ENCODE data around the gene GTPBP6.
"Not testable (repeated sequence)": the region's sequence is repeated elsewhere in the genome, so short reads cannot be mapped to it uniquely, and the experiment has no call there.

Gene GTPBP6

DNA sequence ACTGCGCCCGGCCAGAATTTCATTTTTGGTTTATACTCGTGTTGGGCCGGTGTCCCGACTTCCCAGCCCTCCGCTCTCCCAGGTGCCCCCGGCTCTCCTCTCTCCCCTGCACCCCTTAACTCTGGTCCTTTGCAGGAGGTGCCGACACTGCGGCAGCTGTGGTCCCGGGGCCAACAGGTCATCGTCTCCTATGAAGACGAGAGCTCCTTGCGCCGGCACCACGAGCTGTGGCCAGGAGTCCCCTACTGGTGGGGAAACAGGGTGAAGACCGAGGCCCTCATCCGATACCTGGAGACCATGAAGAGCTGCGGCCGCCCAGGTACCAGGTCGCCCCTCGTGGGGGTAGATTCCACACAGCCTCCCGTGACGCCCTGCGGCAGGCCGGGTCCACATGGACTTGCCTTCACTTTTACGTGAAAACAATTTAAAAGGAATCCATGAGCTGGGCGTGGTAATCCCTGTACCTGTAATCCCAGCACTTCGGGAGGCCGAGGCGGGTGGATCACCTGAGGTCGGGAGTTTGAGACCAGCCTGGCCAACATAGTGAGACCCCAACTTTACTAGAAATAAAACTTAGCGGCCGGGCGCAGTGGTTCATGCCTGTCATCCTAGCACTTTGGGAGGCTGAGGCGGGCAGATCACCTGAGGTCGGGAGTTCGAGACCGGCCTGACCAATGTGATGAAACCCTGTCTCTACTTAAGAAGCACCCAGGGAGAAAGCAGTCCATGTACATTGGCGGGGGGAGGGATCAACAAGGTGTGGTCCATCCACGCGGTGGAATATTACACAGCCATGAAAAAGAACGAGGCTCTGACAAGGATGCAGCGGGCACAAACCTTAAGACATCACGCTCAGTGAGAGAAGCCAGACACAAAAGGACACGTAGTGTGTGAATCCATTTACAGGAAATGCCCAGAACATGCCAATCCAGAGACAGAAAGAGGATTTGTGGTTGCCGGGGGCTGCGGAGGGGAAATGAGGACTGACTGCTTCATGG lies 25.4 kb downstream of the GTPBP6 start:
- DNase-seq: no peak

DNA sequence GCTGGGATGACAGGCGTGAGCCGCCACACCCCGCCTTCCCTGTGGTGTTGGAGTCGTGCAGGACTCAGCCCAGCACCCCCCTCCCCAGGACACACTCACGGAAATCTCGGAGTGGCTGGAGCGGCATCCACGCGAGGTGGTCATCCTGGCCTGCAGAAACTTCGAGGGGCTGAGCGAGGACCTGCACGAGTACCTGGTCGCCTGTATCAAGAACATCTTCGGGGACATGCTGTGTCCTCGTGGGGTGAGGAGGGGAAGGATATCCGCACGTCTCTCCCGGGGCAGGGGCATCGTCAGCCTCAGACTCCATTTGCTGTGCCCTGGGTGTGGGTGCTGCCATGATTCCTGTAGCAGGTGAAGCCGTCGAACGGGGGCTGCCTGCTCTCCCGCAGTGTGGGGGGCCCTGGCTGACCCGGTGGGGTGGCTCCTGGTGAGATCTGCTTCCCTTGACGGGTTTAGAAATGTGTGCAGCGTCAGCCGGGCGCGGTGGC lies 27.1 kb downstream of the GTPBP6 start:
- no peak for DNase-seq

DNA sequence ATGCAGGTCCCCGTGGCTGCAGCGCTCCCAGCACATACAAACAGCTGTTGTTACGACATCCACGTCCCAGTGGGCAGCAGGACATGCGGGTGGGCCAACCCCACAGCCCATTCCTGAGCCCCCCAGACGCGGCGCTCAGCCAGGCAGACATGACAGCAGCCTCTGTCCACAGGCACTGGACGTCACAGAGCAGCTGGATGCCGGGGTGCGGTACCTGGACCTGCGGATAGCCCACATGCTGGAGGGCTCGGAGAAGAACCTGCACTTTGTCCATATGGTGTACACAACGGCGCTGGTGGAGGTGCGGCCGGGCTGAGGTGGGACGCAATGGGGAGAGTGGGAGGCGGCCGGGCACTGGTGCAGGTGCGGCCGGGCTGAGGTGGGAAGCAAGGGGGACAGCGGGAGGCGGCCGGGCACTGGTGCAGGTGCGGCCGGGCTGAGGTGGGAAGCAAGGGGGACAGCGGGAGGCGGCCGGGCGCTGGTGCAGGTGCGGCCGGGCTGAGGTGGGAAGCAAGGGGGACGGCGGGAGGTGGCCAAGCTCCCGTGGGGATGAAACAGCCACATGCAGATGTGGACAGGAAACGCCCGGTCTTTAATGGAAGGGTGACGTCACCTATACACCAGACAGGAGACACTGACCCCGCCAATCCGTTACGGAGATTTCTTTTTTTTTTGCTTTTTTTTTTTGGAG lies 28.0 kb downstream of the GTPBP6 start:
- DNase-seq: no peak

- DNase-seq: no peak
Observed at GRCh38 chrX:288561-288991, 30.0 kb downstream of the GTPBP6 start.

GRCh38 chrX:287670-288069 lies 30.9 kb downstream of the GTPBP6 start:
- DNase-seq: no peak

- no peak for DNase-seq
Observed at GRCh38 chrX:285076-285677, 33.4 kb downstream of the GTPBP6 start.

GRCh38 chrX:283115-283845 lies 35.3 kb downstream of the GTPBP6 start:
- DNase-seq: no peak

GRCh38 chrX:282000-282681 lies 36.5 kb downstream of the GTPBP6 start:
- DNase-seq: not testable (repeated sequence)

GRCh38 chrX:281166-281999 lies 37.2 kb downstream of the GTPBP6 start, which contains the start of gene PLCXD1:
Gene PLCXD1 (plus strand): TSS chrX:281381. CDS start chrX:284188, 2,807 bp downstream.
- DNase-seq: no peak

- DNase-seq: not testable (repeated sequence)
Observed at GRCh38 chrX:280722-281121, 37.9 kb downstream of the GTPBP6 start.

DNA sequence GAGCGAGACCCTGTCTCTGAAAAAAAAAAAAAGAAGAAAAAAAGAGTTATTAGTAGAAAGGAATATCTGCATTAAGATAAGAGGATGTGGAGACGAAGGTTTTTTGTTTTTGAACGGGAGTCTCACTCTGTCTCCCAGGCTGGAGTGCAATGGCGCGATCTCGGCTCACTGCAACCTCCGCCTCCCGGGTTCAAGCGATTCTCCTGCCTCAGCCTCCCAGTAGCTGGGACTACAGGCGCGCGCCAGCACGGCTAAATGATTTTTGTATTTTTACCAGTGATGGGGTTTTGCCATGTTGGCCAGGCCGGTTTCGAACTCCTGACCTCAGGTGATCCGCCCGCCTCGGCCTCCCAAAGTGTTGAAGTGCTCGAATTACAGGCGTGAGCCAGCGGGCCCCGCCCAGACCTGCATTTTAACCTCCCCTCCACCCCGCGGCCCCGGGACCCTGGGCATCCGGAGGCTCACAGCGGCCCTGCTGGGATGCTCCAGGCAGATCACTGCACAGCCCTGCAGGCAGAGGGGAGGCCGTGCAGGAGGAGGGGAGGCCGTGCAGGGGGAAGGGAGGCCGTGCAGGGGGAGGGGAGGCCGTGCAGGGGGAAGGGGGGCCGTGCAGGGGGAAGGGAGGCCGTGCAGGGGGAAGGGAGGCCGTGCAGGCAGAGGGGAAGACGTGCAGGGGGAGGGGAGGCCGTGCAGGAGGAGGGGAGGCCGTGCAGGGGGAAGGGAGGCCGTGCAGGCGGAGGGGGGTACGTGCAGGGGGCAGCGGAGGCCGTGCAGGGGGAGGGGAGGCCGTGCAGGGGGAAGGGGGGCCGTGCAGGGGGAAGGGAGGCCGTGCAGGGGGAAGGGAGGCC lies 38.6 kb downstream of the GTPBP6 start:
- DNase-seq: not testable (repeated sequence)

DNA sequence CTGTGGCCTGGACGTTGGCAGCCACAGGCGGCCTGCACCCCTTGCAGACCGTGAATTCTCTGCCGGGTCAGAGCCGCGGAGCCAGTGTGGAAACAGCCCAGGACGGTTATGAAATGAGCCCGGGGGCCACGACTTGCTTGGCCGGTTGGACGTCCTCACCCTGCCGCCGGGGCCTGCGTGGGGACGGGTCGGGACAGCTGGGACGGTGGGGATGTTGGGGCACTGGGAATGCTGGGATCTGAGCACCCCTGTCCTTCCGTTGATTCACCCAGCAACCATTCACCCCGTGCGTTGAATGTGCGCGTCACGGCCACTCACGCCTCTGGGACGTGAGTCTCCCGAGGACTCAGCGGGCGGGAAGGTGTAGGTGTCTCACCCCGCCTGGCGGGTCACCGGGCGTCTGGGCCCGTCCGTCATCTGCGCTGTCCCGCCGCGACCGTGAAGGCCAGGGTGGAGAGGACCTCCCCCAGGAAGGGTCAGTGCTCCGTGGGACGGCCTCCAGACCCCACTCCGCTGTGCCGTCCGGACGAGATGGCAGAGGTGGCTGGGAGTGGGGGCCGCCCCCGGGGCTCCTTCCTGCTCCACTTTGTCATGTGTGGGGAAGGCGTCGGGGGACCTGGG lies 41.9 kb downstream of the GTPBP6 start:
- no peak for DNase-seq

- no peak for DNase-seq
Observed at GRCh38 chrX:275967-276580, 42.5 kb downstream of the GTPBP6 start.

DNA sequence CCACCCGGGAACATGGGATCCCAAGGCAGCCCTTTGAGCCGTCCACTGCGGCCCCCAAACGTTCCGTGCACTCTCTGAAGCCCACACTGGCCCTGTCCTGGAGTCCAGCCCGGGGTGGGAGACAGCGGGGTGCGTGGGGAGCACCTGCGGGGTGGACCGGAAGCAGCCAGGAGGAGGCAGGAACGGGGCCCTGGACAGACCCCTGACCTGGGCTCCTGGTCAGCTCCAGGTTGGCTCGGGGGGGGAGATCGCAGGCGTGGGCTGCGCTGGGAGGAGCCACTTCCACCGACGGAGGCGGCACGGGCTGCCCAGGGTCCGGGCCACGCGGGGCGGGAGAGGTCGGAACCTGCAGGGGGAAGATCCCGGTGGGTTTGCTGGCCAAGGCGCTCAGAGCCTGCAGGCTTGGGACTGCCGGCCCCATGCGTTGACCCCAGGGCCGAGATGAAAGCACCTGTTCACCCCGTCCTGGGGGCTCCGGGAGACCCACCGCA lies 43.1 kb downstream of the GTPBP6 start:
- DNase-seq: no peak

- no peak for DNase-seq
Observed at GRCh38 chrX:274904-275475, 43.6 kb downstream of the GTPBP6 start.

GRCh38 chrX:270848-271367 lies 47.7 kb downstream of the GTPBP6 start:
- DNase-seq: no peak
